ENCODE measurements around the gene EIF4EBP2. TPM values are rescaled to one million over a fixed set of nuclear protein-coding genes. Genes with fewer than 3 reads are reported as not detected.
A peak's percentile ranks its signal among the peaks of the same experiment; 100 is the strongest.

The EIF4EBP2 gene
- total RNA-seq, 2 donors from 2014 or later, result 103 to 119 TPM

GRCh38 chr10:70376436-70377378, 27.2 kb upstream of the EIF4EBP2 start:
- H3K4me1 ChIP-seq (ENCODE audit: control insufficient read depth, insufficient read depth, low read length), result peaks cover 8% of the 10 kb centered on the region
- H3K4me1 Mint-ChIP-seq, result peaks cover 34% of the 10 kb centered on the region
- peak; percentile 62 for DNase-seq
- no peak overlapping the region for H3K27ac ChIP-seq (ENCODE audit: low read depth, low read length)
- no peak for TF ChIP-seq CTCF (conservative IDR thresholded peaks at IDR 0.05)
- H3K4me3 ChIP-seq (ENCODE audit: low read length), result no peak overlapping the region
- H3K9ac ChIP-seq (ENCODE audit: extremely low read depth, low read length, poor library complexity, severe bottlenecking), result no peak overlapping the region
- peak overlapping the region; percentile 46 for H3K27ac Mint-ChIP-seq
- H3K4me3 Mint-ChIP-seq, result no peak overlapping the region
- peaks cover 2% of the 10 kb centered on the region for H3K9me3 Mint-ChIP-seq
- no peaks in the 10 kb centered on the region for H3K36me3 ChIP-seq (ENCODE audit: control insufficient read depth, insufficient read depth, low read length)
- 80 to 87% methylated on average over 9 to 14 of the region's 14 CpGs for WGBS, 2 experiments (ENCODE audit: insufficient coverage in 1 of 2, insufficient read length in 1 of 2)
- peaks cover 9% of the 10 kb centered on the region for H3K9me3 ChIP-seq (ENCODE audit: control insufficient read depth, low read length)
- H3K27me3 Mint-ChIP-seq (ENCODE audit: insufficient read depth), result peaks cover 20% of the 10 kb centered on the region
- H3K27me3 ChIP-seq (ENCODE audit: control insufficient read depth, insufficient read depth, low read length, poor library complexity, severe bottlenecking), result peaks cover 12% of the 10 kb centered on the region
- H3K36me3 Mint-ChIP-seq (ENCODE audit: low read depth), result peaks cover 4% of the 10 kb centered on the region

- Histone ChIP-seq H3K4me3 (ENCODE audit: low read length) (no peak overlapping the region), H3K4me1 (ENCODE audit: control insufficient read depth, insufficient read depth, low read length) (peaks cover 8% of the 10 kb centered on the region), H3K36me3 (ENCODE audit: control insufficient read depth, insufficient read depth, low read length) (no peaks in the 10 kb centered on the region), H3K27me3 (ENCODE audit: control insufficient read depth, insufficient read depth, low read length, poor library complexity, severe bottlenecking) (peaks cover 13% of the 10 kb centered on the region), H3K9me3 (ENCODE audit: control insufficient read depth, low read length) (peaks cover 9% of the 10 kb centered on the region), H3K9ac (ENCODE audit: extremely low read depth, low read length, poor library complexity, severe bottlenecking) (no peak overlapping the region), H3K27ac (ENCODE audit: low read depth, low read length) (no peak overlapping the region)
- peaks cover 22% of the 10 kb centered on the region for H3K27me3 Mint-ChIP-seq (ENCODE audit: insufficient read depth)
- H3K27ac Mint-ChIP-seq, result no peak overlapping the region
- TF ChIP-seq CTCF (conservative IDR thresholded peaks at IDR 0.05), result no peak
- no peak for DNase-seq
- peaks cover 34% of the 10 kb centered on the region for H3K4me1 Mint-ChIP-seq
- WGBS, 2 experiments (ENCODE audit: insufficient coverage in 1 of 2, insufficient read length in 1 of 2), result 52 to 85% methylated on average over 3 to 6 of the region's 6 CpGs
- peaks cover 2% of the 10 kb centered on the region for H3K36me3 Mint-ChIP-seq (ENCODE audit: low read depth)
- H3K9me3 Mint-ChIP-seq, result peaks cover 2% of the 10 kb centered on the region
- H3K4me3 Mint-ChIP-seq, result no peak overlapping the region
These were observed 25.8 kb upstream of the EIF4EBP2 start for GRCh38 chr10:70378122-70378521.

GRCh38 chr10:70379581-70380176, 24.3 kb upstream of the EIF4EBP2 start:
- Mint-ChIP-seq H3K4me3 (no peak overlapping the region), H3K4me1 (peaks cover 32% of the 10 kb centered on the region), H3K36me3 (ENCODE audit: low read depth) (no peaks in the 10 kb centered on the region), H3K9me3 (peaks cover 2% of the 10 kb centered on the region), H3K27ac (no peak overlapping the region), H3K27me3 (ENCODE audit: insufficient read depth) (peaks cover 28% of the 10 kb centered on the region)
- Histone ChIP-seq H3K27ac (ENCODE audit: low read depth, low read length) (no peak overlapping the region), H3K4me1 (ENCODE audit: control insufficient read depth, insufficient read depth, low read length) (peaks cover 8% of the 10 kb centered on the region), H3K27me3 (ENCODE audit: control insufficient read depth, insufficient read depth, low read length, poor library complexity, severe bottlenecking) (peaks cover 13% of the 10 kb centered on the region), H3K4me3 (ENCODE audit: low read length) (no peak overlapping the region), H3K36me3 (ENCODE audit: control insufficient read depth, insufficient read depth, low read length) (no peaks in the 10 kb centered on the region), H3K9ac (ENCODE audit: extremely low read depth, low read length, poor library complexity, severe bottlenecking) (no peak overlapping the region), H3K9me3 (ENCODE audit: control insufficient read depth, low read length) (peaks cover 9% of the 10 kb centered on the region)
- peak; percentile 72 for DNase-seq
- 83 to 90% methylated on average over 12 to 14 of the region's 14 CpGs for WGBS, 2 experiments (ENCODE audit: insufficient coverage in 1 of 2, insufficient read length in 1 of 2)
- TF ChIP-seq CTCF (conservative IDR thresholded peaks at IDR 0.05), result peak; percentile 91

Data from endodermal cell (in vitro differentiated cells).